ENCODE data around the gene TRIP13. TPM values are rescaled to one million over a fixed set of nuclear protein-coding genes. Genes with fewer than 3 reads are reported as not detected.

TRIP13 gene
- total RNA-seq, 1 experiment from 2014 or later: 42.6 TPM

DNA sequence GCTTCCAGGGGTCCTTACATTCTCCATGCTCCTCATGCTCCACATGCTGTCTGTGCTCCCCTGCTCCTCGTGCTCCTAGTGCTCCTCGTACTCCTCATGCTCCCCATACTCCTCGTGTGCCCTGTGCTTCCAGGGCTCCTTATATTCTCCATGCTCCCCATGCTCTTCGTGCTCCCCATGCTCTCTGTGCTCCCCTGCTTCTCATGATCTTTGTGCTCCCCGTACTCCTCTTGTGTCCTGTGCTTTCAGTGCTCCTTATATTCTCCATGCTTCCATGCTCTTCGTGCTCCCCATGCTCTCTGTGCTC lies 51.9 kb downstream of the TRIP13 start:
- TF ChIP-seq, protein P1, sequence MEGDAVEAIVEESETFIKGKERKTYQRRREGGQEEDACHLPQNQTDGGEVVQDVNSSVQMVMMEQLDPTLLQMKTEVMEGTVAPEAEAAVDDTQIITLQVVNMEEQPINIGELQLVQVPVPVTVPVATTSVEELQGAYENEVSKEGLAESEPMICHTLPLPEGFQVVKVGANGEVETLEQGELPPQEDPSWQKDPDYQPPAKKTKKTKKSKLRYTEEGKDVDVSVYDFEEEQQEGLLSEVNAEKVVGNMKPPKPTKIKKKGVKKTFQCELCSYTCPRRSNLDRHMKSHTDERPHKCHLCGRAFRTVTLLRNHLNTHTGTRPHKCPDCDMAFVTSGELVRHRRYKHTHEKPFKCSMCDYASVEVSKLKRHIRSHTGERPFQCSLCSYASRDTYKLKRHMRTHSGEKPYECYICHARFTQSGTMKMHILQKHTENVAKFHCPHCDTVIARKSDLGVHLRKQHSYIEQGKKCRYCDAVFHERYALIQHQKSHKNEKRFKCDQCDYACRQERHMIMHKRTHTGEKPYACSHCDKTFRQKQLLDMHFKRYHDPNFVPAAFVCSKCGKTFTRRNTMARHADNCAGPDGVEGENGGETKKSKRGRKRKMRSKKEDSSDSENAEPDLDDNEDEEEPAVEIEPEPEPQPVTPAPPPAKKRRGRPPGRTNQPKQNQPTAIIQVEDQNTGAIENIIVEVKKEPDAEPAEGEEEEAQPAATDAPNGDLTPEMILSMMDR (conservative IDR thresholded peaks at IDR 0.05): no peak
- Histone ChIP-seq H3K79me1 (ENCODE audit: insufficient read depth, low read depth, low read length, poor library complexity, severe bottlenecking) (no peaks in the 10 kb centered on the region), H2BK15ac (ENCODE audit: low read depth, low read length) (no peak overlapping the region), H2AFZ (ENCODE audit: low read length) (no peak overlapping the region), H2AK5ac (ENCODE audit: insufficient read length, low read length) (no peak overlapping the region), H4K5ac (ENCODE audit: insufficient read length, low read depth, low read length) (no peak overlapping the region), H3K4ac (ENCODE audit: low read depth, low read length) (no peak overlapping the region), H3K27me3 (ENCODE audit: insufficient read depth, low read length) (no peaks in the 10 kb centered on the region; the same call in 1 of the 2 replicates), H4K8ac (replicated peaks; ENCODE audit: insufficient read length, low read depth, low read length) (no peak overlapping the region), H2BK12ac (ENCODE audit: insufficient read length, low read depth, low read length) (no peak overlapping the region), H4K20me1 (ENCODE audit: control insufficient read depth, insufficient read depth, insufficient read length) (no peaks in the 10 kb centered on the region), H3K23me2 (ENCODE audit: insufficient read length, low read depth, low read length, poor library complexity, severe bottlenecking) (no peaks in the 10 kb centered on the region), H3K9ac (ENCODE audit: extremely low read depth, insufficient read length, low read length) (no peak overlapping the region), H2BK20ac (ENCODE audit: low read depth, low read length, poor library complexity, severe bottlenecking) (no peak overlapping the region), H3T11ph (ENCODE audit: low read length) (no peak overlapping the region), H2BK5ac (ENCODE audit: insufficient read length, low read length) (no peak overlapping the region), H3K4me1 (ENCODE audit: insufficient read depth, low read length) (no peaks in the 10 kb centered on the region; the same call in 1 of the 2 replicates), H3K23ac (ENCODE audit: insufficient read length, low read depth, low read length) (no peak overlapping the region), H4K91ac (ENCODE audit: insufficient read length, low read depth, low read length) (no peak overlapping the region), H3K27ac (ENCODE audit: insufficient read length, low read depth, low read length) (no peak overlapping the region), H3K79me2 (ENCODE audit: insufficient read depth, low read length) (no peaks in the 10 kb centered on the region), H3K56ac (ENCODE audit: insufficient read length, low read depth, low read length) (no peak overlapping the region), H3K4me2 (ENCODE audit: insufficient read depth, insufficient read length, low read length) (no peak overlapping the region), H3K9me3 (ENCODE audit: control insufficient read depth, low read depth, low read length) (no peaks in the 10 kb centered on the region), H3K18ac (ENCODE audit: insufficient read length, low read depth, low read length) (no peak overlapping the region), H2BK120ac (ENCODE audit: low read depth, low read length, poor library complexity, severe bottlenecking) (no peak overlapping the region), H3K14ac (ENCODE audit: insufficient read depth, low read length) (no peak overlapping the region)
- Mint-ChIP-seq H3K27ac (no peak overlapping the region), H3K4me3 (no peak overlapping the region), H3K9me3 (peaks cover 0 to 2% of the 10 kb centered on the region in 2 experiments; a peak in 1 of 5 replicates), H3K27me3 (ENCODE audit: low read depth) (peaks cover 38% of the 10 kb centered on the region), H3K36me3 (ENCODE audit: insufficient read depth in 1 of 3, low read depth in 3 of 3) (no peaks in the 10 kb centered on the region), H3K4me1 (peaks cover 12 to 14% of the 10 kb centered on the region in 2 experiments)
- DNase-seq: no peak
- WGBS (ENCODE audit: extremely low coverage, insufficient read length, low lambda C conversion rate): no CpG with 5 or more reads among the region's 6 CpGs

All from H9 (cell line).